ENCODE results near the gene DNM3. TPM values are rescaled to one million over a fixed set of nuclear protein-coding genes. Genes with fewer than 3 reads are reported as not detected.

DNM3 gene
- total and polyA plus RNA-seq, 2 experiments from 2014 or later: 5.2 to 12.2 TPM

DNA sequence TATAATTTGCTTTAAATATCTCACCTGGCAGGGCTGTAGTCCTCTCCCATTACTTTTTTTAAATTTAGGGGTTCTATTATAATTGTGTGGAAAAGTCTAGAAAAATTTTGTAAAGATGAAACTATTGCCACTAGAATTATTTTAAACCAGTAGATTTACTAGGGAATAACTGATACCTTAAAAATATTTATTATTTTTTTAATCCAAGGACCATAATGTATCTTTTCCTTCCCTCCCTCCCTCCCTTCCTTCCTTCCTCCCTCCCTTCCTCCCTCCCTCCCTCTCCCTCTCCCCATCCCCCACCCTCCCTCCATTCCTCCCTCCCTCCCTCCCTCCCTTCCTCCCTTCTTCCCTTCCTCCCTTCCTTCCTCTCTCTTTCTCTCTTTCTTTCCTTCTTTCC, 90.5 kb downstream of the DNM3 start:
- no peak for ATAC-seq
- no peaks in the 10 kb centered on the region for H3K36me3 Mint-ChIP-seq (ENCODE audit: low read depth)

More for the DNA sequence above, 90.5 kb downstream of the DNM3 start:
- DNase-seq (ENCODE audit: low spot score): no peak
- peaks cover 12% of the 10 kb centered on the region for H3K4me1 Mint-ChIP-seq
- no peaks in the 10 kb centered on the region for H3K27me3 ChIP-seq (ENCODE audit: insufficient read depth)
- no peaks in the 10 kb centered on the region for H3K79me2 ChIP-seq (replicated peaks; ENCODE audit: insufficient read depth)
- H3K27ac ChIP-seq (ENCODE audit: low read depth): no peak overlapping the region
- no peaks in the 10 kb centered on the region; the same call in 1 of the 3 replicates for H3K9me3 Mint-ChIP-seq
- TF ChIP-seq CREB1 (CRISPR knock-in tag; IDR thresholded peaks at IDR 0.05; ENCODE audit: low read depth) (no peak), STAT1 (IDR thresholded peaks at IDR 0.05; ENCODE audit: unreplicated experiment) (no peak), POLR2AphosphoS5 (IDR thresholded peaks at IDR 0.05; ENCODE audit: low read depth) (no peak), JUNB (IDR thresholded peaks at IDR 0.05; ENCODE audit: unreplicated experiment) (no peak), ZNF331 (CRISPR knock-in tag; IDR thresholded peaks at IDR 0.05; ENCODE audit: low read depth) (no peak), ZNF114 (CRISPR knock-in tag; IDR thresholded peaks at IDR 0.05) (no peak)
- TF ChIP-seq, protein P1, sequence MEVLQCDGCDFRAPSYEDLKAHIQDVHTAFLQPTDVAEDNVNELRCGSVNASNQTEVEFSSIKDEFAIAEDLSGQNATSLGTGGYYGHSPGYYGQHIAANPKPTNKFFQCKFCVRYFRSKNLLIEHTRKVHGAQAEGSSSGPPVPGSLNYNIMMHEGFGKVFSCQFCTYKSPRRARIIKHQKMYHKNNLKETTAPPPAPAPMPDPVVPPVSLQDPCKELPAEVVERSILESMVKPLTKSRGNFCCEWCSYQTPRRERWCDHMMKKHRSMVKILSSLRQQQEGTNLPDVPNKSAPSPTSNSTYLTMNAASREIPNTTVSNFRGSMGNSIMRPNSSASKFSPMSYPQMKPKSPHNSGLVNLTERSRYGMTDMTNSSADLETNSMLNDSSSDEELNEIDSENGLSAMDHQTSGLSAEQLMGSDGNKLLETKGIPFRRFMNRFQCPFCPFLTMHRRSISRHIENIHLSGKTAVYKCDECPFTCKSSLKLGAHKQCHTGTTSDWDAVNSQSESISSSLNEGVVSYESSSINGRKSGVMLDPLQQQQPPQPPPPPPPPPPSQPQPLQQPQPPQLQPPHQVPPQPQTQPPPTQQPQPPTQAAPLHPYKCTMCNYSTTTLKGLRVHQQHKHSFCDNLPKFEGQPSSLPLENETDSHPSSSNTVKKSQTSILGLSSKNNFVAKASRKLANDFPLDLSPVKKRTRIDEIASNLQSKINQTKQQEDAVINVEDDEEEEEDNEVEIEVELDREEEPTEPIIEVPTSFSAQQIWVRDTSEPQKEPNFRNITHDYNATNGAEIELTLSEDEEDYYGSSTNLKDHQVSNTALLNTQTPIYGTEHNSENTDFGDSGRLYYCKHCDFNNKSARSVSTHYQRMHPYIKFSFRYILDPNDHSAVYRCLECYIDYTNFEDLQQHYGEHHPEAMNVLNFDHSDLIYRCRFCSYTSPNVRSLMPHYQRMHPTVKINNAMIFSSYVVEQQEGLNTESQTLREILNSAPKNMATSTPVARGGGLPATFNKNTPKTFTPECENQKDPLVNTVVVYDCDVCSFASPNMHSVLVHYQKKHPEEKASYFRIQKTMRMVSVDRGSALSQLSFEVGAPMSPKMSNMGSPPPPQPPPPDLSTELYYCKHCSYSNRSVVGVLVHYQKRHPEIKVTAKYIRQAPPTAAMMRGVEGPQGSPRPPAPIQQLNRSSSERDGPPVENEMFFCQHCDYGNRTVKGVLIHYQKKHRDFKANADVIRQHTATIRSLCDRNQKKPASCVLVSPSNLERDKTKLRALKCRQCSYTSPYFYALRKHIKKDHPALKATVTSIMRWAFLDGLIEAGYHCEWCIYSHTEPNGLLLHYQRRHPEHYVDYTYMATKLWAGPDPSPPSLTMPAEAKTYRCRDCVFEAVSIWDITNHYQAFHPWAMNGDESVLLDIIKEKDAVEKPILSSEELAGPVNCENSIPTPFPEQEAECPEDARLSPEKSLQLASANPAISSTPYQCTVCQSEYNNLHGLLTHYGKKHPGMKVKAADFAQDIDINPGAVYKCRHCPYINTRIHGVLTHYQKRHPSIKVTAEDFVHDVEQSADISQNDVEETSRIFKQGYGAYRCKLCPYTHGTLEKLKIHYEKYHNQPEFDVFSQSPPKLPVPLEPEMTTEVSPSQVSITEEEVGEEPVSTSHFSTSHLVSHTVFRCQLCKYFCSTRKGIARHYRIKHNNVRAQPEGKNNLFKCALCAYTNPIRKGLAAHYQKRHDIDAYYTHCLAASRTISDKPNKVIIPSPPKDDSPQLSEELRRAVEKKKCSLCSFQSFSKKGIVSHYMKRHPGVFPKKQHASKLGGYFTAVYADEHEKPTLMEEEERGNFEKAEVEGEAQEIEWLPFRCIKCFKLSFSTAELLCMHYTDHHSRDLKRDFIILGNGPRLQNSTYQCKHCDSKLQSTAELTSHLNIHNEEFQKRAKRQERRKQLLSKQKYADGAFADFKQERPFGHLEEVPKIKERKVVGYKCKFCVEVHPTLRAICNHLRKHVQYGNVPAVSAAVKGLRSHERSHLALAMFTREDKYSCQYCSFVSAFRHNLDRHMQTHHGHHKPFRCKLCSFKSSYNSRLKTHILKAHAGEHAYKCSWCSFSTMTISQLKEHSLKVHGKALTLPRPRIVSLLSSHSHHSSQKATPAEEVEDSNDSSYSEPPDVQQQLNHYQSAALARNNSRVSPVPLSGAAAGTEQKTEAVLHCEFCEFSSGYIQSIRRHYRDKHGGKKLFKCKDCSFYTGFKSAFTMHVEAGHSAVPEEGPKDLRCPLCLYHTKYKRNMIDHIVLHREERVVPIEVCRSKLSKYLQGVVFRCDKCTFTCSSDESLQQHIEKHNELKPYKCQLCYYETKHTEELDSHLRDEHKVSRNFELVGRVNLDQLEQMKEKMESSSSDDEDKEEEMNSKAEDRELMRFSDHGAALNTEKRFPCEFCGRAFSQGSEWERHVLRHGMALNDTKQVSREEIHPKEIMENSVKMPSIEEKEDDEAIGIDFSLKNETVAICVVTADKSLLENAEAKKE (CRISPR knock-in tag; IDR thresholded peaks at IDR 0.05): no peak
- TF ChIP-seq, protein P2, sequence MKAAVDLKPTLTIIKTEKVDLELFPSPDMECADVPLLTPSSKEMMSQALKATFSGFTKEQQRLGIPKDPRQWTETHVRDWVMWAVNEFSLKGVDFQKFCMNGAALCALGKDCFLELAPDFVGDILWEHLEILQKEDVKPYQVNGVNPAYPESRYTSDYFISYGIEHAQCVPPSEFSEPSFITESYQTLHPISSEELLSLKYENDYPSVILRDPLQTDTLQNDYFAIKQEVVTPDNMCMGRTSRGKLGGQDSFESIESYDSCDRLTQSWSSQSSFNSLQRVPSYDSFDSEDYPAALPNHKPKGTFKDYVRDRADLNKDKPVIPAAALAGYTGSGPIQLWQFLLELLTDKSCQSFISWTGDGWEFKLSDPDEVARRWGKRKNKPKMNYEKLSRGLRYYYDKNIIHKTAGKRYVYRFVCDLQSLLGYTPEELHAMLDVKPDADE (IDR thresholded peaks at IDR 0.05): no peak
- TF ChIP-seq, protein P3, sequence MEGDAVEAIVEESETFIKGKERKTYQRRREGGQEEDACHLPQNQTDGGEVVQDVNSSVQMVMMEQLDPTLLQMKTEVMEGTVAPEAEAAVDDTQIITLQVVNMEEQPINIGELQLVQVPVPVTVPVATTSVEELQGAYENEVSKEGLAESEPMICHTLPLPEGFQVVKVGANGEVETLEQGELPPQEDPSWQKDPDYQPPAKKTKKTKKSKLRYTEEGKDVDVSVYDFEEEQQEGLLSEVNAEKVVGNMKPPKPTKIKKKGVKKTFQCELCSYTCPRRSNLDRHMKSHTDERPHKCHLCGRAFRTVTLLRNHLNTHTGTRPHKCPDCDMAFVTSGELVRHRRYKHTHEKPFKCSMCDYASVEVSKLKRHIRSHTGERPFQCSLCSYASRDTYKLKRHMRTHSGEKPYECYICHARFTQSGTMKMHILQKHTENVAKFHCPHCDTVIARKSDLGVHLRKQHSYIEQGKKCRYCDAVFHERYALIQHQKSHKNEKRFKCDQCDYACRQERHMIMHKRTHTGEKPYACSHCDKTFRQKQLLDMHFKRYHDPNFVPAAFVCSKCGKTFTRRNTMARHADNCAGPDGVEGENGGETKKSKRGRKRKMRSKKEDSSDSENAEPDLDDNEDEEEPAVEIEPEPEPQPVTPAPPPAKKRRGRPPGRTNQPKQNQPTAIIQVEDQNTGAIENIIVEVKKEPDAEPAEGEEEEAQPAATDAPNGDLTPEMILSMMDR (conservative IDR thresholded peaks at IDR 0.05; ENCODE audit: low read depth in 2 of 2): no peak
- TF ChIP-seq, protein P4, sequence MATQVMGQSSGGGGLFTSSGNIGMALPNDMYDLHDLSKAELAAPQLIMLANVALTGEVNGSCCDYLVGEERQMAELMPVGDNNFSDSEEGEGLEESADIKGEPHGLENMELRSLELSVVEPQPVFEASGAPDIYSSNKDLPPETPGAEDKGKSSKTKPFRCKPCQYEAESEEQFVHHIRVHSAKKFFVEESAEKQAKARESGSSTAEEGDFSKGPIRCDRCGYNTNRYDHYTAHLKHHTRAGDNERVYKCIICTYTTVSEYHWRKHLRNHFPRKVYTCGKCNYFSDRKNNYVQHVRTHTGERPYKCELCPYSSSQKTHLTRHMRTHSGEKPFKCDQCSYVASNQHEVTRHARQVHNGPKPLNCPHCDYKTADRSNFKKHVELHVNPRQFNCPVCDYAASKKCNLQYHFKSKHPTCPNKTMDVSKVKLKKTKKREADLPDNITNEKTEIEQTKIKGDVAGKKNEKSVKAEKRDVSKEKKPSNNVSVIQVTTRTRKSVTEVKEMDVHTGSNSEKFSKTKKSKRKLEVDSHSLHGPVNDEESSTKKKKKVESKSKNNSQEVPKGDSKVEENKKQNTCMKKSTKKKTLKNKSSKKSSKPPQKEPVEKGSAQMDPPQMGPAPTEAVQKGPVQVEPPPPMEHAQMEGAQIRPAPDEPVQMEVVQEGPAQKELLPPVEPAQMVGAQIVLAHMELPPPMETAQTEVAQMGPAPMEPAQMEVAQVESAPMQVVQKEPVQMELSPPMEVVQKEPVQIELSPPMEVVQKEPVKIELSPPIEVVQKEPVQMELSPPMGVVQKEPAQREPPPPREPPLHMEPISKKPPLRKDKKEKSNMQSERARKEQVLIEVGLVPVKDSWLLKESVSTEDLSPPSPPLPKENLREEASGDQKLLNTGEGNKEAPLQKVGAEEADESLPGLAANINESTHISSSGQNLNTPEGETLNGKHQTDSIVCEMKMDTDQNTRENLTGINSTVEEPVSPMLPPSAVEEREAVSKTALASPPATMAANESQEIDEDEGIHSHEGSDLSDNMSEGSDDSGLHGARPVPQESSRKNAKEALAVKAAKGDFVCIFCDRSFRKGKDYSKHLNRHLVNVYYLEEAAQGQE (IDR thresholded peaks at IDR 0.05; ENCODE audit: unreplicated experiment): no peak
- H3K4me3 Mint-ChIP-seq: no peak overlapping the region
- H3K27me3 Mint-ChIP-seq (ENCODE audit: insufficient read depth, low read depth, poor library complexity): no peaks in the 10 kb centered on the region
- peaks cover 13% of the 10 kb centered on the region for H3K4me1 ChIP-seq (ENCODE audit: insufficient read depth)
- H2AFZ ChIP-seq: no peak overlapping the region
- no peak overlapping the region for H3K27ac Mint-ChIP-seq
- H3K4me2 ChIP-seq: no peak overlapping the region
- no peaks in the 10 kb centered on the region for H3F3A ChIP-seq (replicated peaks; ENCODE audit: low read depth)
- peaks cover 22% of the 10 kb centered on the region; the same call in 1 of the 2 replicates for H3K9me2 ChIP-seq (ENCODE audit: insufficient read depth)
- no peaks in the 10 kb centered on the region for H4K20me1 ChIP-seq (replicated peaks; ENCODE audit: insufficient read depth)
- H3K36me3 ChIP-seq (ENCODE audit: insufficient read depth): 0 out of 2 replicates have a peak, but pooled peaks cover 3% of the 10 kb centered on the region
- H3K4me3 ChIP-seq: no peak overlapping the region
